Measurements from ENCODE around the gene TCAP.

DNA sequence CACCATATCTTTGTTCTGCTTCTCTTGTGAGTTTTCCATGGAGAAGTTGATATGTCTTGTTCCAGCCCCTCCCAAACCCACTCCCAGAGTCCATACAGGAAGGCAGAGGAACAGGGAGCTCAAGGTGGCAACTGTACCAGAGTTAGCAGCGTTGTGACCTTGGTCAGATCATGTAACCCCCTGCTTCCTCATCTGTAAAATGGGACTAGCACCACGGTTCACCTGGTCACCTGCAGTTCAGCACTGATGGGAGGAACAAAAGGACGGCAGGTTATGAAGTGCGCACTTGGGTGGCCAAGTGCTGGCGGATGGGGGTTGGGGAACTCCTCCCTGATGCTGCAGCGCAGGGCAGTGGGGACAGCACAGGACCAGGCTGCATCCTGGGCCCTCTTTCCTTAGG, 49.7 kb upstream of the TCAP start:
- TF ChIP-seq, protein P1, sequence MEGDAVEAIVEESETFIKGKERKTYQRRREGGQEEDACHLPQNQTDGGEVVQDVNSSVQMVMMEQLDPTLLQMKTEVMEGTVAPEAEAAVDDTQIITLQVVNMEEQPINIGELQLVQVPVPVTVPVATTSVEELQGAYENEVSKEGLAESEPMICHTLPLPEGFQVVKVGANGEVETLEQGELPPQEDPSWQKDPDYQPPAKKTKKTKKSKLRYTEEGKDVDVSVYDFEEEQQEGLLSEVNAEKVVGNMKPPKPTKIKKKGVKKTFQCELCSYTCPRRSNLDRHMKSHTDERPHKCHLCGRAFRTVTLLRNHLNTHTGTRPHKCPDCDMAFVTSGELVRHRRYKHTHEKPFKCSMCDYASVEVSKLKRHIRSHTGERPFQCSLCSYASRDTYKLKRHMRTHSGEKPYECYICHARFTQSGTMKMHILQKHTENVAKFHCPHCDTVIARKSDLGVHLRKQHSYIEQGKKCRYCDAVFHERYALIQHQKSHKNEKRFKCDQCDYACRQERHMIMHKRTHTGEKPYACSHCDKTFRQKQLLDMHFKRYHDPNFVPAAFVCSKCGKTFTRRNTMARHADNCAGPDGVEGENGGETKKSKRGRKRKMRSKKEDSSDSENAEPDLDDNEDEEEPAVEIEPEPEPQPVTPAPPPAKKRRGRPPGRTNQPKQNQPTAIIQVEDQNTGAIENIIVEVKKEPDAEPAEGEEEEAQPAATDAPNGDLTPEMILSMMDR (conservative IDR thresholded peaks at IDR 0.05 in 1 of 2, IDR thresholded peaks at IDR 0.05 in 1 of 2; ENCODE audit: extremely low read depth in 1 of 2, insufficient read depth in 1 of 2, low read depth in 1 of 2, low read length in 2 of 2): no peak
- no peak for TF ChIP-seq EZH2 (IDR thresholded peaks at IDR 0.05; ENCODE audit: borderline replicate concordance, low read length)

Data from mammary epithelial cell (primary cell).